Prostate gland (tissue), 2 donors: ENCODE data around the gene CORO1A. TPM values are rescaled to one million over a fixed set of nuclear protein-coding genes. Genes with fewer than 3 reads are reported as not detected.
"Not testable (repeated sequence)": the region's sequence is repeated elsewhere in the genome, so short reads cannot be mapped to it uniquely, and the experiment has no call there.

Source experiments
- DNase-seq: peaks from one replicate; pipeline ENCODE4 v3.0.0-alpha.2; 2019; ENCODE audit warnings: low spot score
- H3K27ac ChIP-seq, 2 donors: fragments of 200-600 bp; sonication (generic); 2 replicates each; pipeline ENCODE4 v1.5.1; 2017 to 2019
- H3K27me3 ChIP-seq: fragments of 200-600 bp; sonication (generic); replicated peaks from 2 replicates; pipeline ENCODE4 v1.5.1; 2019; ENCODE audit not compliant: insufficient read depth
- H3K36me3 ChIP-seq, 2 donors: fragments of 200-600 bp; sonication (generic); 1 replicate in 1 of 2; 2 replicates in 1 of 2; pipeline versions ENCODE4 v1.5.1 to v1.8.1; 2017 to 2019
- H3K4me1 ChIP-seq: fragments of 200-600 bp; sonication (generic); replicated peaks from 2 replicates; pipeline ENCODE4 v1.5.1; 2019
- H3K4me3 ChIP-seq, 2 donors: fragments of 200-600 bp; sonication (generic); 2 replicates each; pipeline ENCODE4 v1.5.1; 2017 to 2019
- H3K9me3 ChIP-seq: fragments of 200-600 bp; sonication (generic); 2 replicates; pipeline ENCODE4 v1.5.1; 2017
- WGBS: methylation state at CpG from one replicate; pipeline ENCODE4 v1.1.5; 2018; 5-methylcytosine and 5-hydroxymethylcytosine counted together
- intact Hi-C: fragments of 100-400 bp; cut with DNase I; formaldehyde crosslinking; loops from one replicate; pipeline ENCODE4 v1.14.2; 2022
- small RNA-seq, 2 donors: library from RNA; depleted of rRNA; stranded (forward); fragments of <200 nt; gene quantifications; one replicate each; pipeline ENCODE3, GENCODE V24; 2016
- total RNA-seq, 2 donors: library from RNA; depleted of rRNA; stranded (reverse); fragments of >200 nt; gene quantifications; one replicate each; pipeline ENCODE4 v1.1.0, GENCODE V29; 2016

The CORO1A gene
- total RNA-seq, 2 donors from 2014 or later: 8.9 to 14.7 TPM

DNA sequence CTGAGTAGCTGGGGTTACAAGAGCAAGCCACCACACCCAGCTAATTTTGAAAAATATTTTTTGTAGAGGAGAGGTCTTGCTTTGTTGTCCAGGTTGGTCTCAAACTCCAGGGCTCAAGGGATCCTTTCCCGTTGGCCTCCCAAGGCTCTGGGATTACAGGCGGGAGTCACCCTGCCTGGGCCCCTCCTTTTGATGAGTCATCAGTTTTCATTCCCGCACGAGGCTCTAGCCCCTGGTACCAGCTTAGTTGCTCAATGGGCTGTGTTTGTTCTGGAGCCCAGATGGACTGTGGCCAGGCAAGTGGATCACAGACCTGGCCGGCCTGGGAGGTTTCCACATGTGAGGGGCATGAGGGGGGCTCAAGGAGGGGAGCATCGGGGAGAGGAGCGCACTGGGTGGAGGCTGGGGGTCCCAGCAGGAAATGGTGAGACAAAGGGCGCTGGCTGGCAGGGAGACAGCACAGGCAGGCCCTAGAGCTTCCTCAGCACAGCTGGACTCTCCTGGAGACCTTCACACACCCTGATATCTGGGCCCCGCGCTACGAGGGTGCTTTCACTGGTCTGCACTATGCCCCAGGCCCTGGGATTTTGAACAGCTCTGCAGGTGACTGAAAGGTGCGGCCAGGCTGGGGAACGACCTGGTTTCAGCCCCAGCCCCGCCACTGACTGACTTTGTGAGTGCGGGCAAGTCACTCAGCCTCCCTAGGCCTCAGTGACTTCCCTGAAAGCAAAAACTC is 16.4 kb downstream of the CORO1A start:
- H3K27me3 ChIP-seq, H3K36me3 ChIP-seq, intact Hi-C loops, H3K4me3 ChIP-seq, DNase-seq, H3K4me1 ChIP-seq, H3K9me3 ChIP-seq, H3K27ac ChIP-seq: not testable (repeated sequence)
- no CpG with 5 or more reads among the region's 15 CpGs for WGBS

DNA sequence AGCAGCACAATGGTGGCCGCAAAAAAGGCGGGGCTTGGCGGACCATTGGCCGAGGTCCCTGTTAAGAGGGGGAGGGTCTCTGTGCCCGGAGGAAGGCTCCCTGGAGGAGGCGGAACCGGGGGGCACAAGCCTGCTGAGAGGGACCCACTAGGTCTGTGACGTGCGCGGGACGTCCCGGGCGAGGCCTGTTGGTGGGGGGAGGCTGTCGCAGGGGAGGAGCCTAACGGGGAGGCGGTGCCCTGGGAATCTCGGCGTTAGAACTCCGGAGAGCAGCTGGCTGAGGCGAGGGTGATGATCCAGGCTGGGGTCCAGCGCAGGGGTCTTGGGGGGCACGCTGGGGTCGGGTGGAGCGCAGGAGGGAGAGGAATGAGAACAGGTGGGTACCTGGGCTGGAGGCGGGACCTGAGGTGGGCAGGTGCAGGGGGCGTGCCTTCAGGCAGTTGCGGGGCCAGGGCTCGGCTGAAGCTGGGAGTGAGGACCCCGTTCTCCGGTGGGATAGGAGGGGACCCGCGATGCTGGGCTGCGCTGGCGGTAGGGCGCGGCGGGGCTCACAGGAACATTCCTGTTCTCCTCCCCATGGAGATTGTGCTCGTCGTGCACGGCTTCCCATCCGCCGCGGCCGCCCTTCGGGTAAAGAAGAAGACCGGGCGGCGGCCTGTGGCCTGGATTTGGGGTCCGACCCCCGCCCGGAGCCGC is 22.3 kb downstream of the CORO1A start:
- H3K4me1 ChIP-seq, H3K9me3 ChIP-seq, H3K27me3 ChIP-seq, DNase-seq, H3K36me3 ChIP-seq, H3K27ac ChIP-seq, intact Hi-C loops: not testable (repeated sequence)
- peak overlapping the region; percentile 35 to 36 for H3K4me3 ChIP-seq
- WGBS: 1% methylated on average over 14 of the region's 52 CpGs

GRCh38 chr16:30206252-30206651 is 22.9 kb downstream of the CORO1A start:
- H3K27ac ChIP-seq, H3K36me3 ChIP-seq, DNase-seq, H3K27me3 ChIP-seq, H3K9me3 ChIP-seq, H3K4me1 ChIP-seq, intact Hi-C loops: not testable (repeated sequence)
- H3K4me3 ChIP-seq: peak overlapping the region; percentile 35 to 36
- no CpG with 5 or more reads among the region's 33 CpGs for WGBS

DNA sequence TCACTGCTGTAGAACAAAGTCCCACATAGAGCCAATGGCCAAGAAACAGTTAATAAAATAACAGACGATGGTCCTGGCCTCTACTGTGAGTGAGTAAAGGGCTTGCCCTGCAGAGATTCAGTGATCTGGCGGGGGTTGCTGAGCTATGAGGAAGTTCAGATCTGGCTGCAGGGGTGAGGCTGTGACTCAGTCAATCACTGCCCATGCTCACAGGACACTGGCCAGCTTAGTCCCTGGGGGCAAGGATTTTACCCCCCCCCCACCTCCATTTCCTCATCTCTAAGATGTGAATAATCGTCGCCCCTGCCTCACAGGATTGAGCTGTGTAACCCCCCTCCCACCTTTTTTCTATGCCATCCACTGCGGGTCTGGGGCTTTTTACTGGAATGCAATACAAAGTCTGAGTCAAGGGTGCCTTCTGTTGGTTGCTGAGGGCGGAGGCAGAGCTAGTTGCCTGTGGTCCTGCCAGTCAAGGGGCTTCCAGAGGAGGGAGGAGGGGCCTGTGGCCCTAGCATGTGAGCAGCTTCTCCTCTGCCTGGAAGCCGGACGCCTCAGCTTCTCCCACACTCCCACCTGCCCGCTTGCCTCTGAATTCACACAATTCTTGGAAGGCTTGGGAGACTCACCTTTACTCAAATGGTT is 23.8 kb downstream of the CORO1A start:
- H3K27ac ChIP-seq, H3K36me3 ChIP-seq, DNase-seq, H3K9me3 ChIP-seq, H3K4me1 ChIP-seq, H3K4me3 ChIP-seq, H3K27me3 ChIP-seq, intact Hi-C loops: not testable (repeated sequence)
- WGBS: 40% methylated on average over 2 of the region's 9 CpGs

GRCh38 chr16:30209032-30209431 is 25.6 kb downstream of the CORO1A start:
- H3K27me3 ChIP-seq, H3K9me3 ChIP-seq, H3K36me3 ChIP-seq, H3K4me3 ChIP-seq, H3K4me1 ChIP-seq, DNase-seq, intact Hi-C loops, H3K27ac ChIP-seq: not testable (repeated sequence)
- WGBS: no CpG with 5 or more reads among the region's 6 CpGs

DNA sequence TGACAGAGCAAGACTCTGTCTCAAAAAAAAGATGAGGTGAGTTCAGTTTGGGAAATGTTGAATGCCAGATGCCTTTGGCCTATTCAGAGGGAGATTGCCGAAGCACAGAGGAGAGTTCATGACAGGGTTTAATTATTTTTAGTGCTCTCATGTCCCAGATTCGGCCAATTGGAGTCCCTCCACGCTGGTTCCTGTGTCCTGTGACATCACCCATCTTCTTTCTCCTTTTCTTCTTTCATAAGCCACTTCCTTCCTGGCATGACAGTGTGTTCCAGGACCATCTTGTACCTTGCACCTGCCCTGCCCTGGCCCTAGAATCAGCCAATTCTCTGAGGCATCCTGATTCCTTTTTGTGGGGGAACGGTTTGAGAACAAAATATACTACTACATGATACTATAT is 28.0 kb downstream of the CORO1A start:
- intact Hi-C loops: not testable (repeated sequence)

DNA sequence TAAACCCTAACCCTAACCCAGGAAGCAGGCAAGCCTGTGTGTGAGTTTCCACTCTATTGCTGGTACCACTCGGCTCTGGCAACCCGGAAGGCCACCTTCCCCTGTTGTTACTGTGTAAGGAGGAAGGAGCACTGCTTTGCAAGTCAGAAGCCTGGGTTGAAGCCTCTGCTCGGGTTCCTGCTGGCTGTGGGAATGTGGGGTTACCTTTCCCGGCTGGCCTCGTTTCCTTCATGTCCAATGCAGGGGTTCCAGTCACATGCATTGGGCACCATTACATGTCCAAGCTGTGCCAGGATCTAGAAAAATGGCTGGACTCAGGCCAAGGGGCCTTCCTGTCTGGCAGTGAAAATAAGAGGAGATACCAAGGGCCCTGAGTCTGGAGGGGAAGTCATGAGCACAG is 33.7 kb downstream of the CORO1A start:
- H3K9me3 ChIP-seq, H3K4me3 ChIP-seq, H3K36me3 ChIP-seq, H3K27ac ChIP-seq, intact Hi-C loops, H3K4me1 ChIP-seq, H3K27me3 ChIP-seq: not testable (repeated sequence)
- 58% methylated on average over 5 of the region's 5 CpGs for WGBS
- peak; percentile 1 for DNase-seq

More for the DNA sequence above, 28.0 kb downstream of the CORO1A start:
- not testable (repeated sequence) for H3K36me3 ChIP-seq, H3K4me3 ChIP-seq, H3K27ac ChIP-seq, DNase-seq, H3K9me3 ChIP-seq, H3K27me3 ChIP-seq, H3K4me1 ChIP-seq
- WGBS: no CpG with 5 or more reads among the region's 4 CpGs

Small RNA genes lying within 50 kb of the gene (small RNA-seq; reads per million reads assigned to genes)
- 0 reads per million in 2 donors for gene AC106782.4

Other genes starting within 250 kb of the CORO1A start
- gene TMEM219, start 221.5 kb upstream of the CORO1A start, total RNA-seq: 100 to 1,000 TPM; 188 to 218 TPM
- gene TAOK2, start 209.7 kb upstream of the CORO1A start, total RNA-seq: 10 to 100 TPM; 43.8 to 97.4 TPM
- gene HIRIP3, start 188.0 kb upstream of the CORO1A start, total RNA-seq: 10 to 100 TPM; 10.8 to 22.4 TPM
- 100 to 1,000 TPM in 1 of 2 donors, 10 to 100 TPM in 1; 51.8 to 113 TPM for gene INO80E, start 187.4 kb upstream of the CORO1A start, total RNA-seq
- gene DOC2A, start 172.6 kb upstream of the CORO1A start, total RNA-seq: 1 to 10 TPM; 3.0 to 6.4 TPM
- gene C16orf92, start 160.4 kb upstream of the CORO1A start, total RNA-seq: not detected
- 10 to 100 TPM in 1 of 2 donors, under 1 TPM in 1; 0.46 to 17.2 TPM for gene TLCD3B, start 152.3 kb upstream of the CORO1A start, total RNA-seq
- gene ALDOA, start 117.8 kb upstream of the CORO1A start, total RNA-seq: 100 to 1,000 TPM; 884 to 943 TPM
- 10 to 100 TPM; 67.8 to 85.4 TPM for gene PPP4C, start 107.6 kb upstream of the CORO1A start, total RNA-seq
- gene TBX6, start 91.7 kb upstream of the CORO1A start, total RNA-seq: 1 to 10 TPM; 1.5 to 2.5 TPM
- 100 to 1,000 TPM; 150 to 164 TPM for gene YPEL3, start 87.4 kb upstream of the CORO1A start, total RNA-seq
- 1 to 10 TPM in 1 of 2 donors, under 1 TPM in 1; 0.91 to 2.4 TPM for gene GDPD3, start 70.1 kb upstream of the CORO1A start, total RNA-seq
- 10 to 100 TPM; 19.0 to 77.4 TPM for gene MAPK3, start 60.4 kb upstream of the CORO1A start, total RNA-seq
- 100 to 1,000 TPM; 137 to 151 TPM for gene BOLA2B, start 10.1 kb downstream of the CORO1A start, total RNA-seq
- 10 to 100 TPM; 36.8 to 41.3 TPM for gene SLX1A, start 10.3 kb downstream of the CORO1A start, total RNA-seq
- gene SULT1A3, start 15.7 kb downstream of the CORO1A start, total RNA-seq: 10 to 100 TPM in 1 of 2 donors, 1 to 10 TPM in 1; 8.8 to 10.2 TPM
- 1 to 10 TPM in 1 of 2 donors, under 1 TPM in 1; 0.82 to 5.8 TPM for gene NPIPB13, start 64.9 kb downstream of the CORO1A start, total RNA-seq
- 10 to 100 TPM; 32.9 to 46.4 TPM for gene CD2BP2, start 171.7 kb downstream of the CORO1A start, total RNA-seq
- 10 to 100 TPM; 40.3 to 59.4 TPM for gene TBC1D10B, start 186.9 kb downstream of the CORO1A start, total RNA-seq
- 10 to 100 TPM in 1 of 2 donors, 1 to 10 TPM in 1; 3.5 to 23.5 TPM for gene MYL11, start 191.2 kb downstream of the CORO1A start, total RNA-seq
- gene SEPTIN1, start 199.0 kb downstream of the CORO1A start, total RNA-seq: 1 to 10 TPM; 3.0 to 4.2 TPM
- gene ZNF48, start 211.8 kb downstream of the CORO1A start, total RNA-seq: 10 to 100 TPM; 11.9 to 12.2 TPM
- gene ZNF771, start 224.0 kb downstream of the CORO1A start, total RNA-seq: 10 to 100 TPM; 32.3 to 36.3 TPM
- 10 to 100 TPM; 31.6 to 37.6 TPM for gene DCTPP1, start 246.4 kb downstream of the CORO1A start, total RNA-seq